Measurements from ENCODE around the gene KLF18.

The KLF18 gene

GRCh38 chr1:44141531-44141930 is at the start of gene KLF18:
Gene KLF18 (minus strand): TSS chr1:44141631. CDS start chr1:44141631, 0 bp downstream.
- no peak for DNase-seq (ENCODE audit: low spot score)
- no peak for TF ChIP-seq CTCF (IDR thresholded peaks at IDR 0.05; ENCODE audit: extremely low read depth, missing control alignments)

- TF ChIP-seq CTCF (IDR thresholded peaks at IDR 0.05; ENCODE audit: extremely low read depth, missing control alignments): no peak
- no peak for DNase-seq (ENCODE audit: low spot score)
Observed at GRCh38 chr1:44174630-44175029, 33.2 kb upstream of the KLF18 start.

- no peak for DNase-seq (ENCODE audit: low spot score)
- TF ChIP-seq CTCF (IDR thresholded peaks at IDR 0.05; ENCODE audit: extremely low read depth, missing control alignments): no peak
Observed at GRCh38 chr1:44170281-44170823, 28.9 kb upstream of the KLF18 start.

- no peak for TF ChIP-seq CTCF (IDR thresholded peaks at IDR 0.05; ENCODE audit: extremely low read depth, missing control alignments)
- DNase-seq (ENCODE audit: low spot score): no peak
Observed at GRCh38 chr1:44168520-44169098, 27.2 kb upstream of the KLF18 start.

- TF ChIP-seq CTCF (IDR thresholded peaks at IDR 0.05; ENCODE audit: extremely low read depth, missing control alignments): no peak
- DNase-seq (ENCODE audit: low spot score): no peak
Observed at GRCh38 chr1:44161546-44161945, 20.1 kb upstream of the KLF18 start.

- TF ChIP-seq CTCF (IDR thresholded peaks at IDR 0.05; ENCODE audit: extremely low read depth, missing control alignments): no peak
- no peak for DNase-seq (ENCODE audit: low spot score)
Observed at GRCh38 chr1:44158871-44159270, 17.4 kb upstream of the KLF18 start.

GRCh38 chr1:44157903-44158302 is 16.5 kb upstream of the KLF18 start:
- DNase-seq (ENCODE audit: low spot score): no peak
- TF ChIP-seq CTCF (IDR thresholded peaks at IDR 0.05; ENCODE audit: extremely low read depth, missing control alignments): no peak

Measured in GM20000 (cell line).